Sciatic nerve (tissue), 2 donors: ENCODE measurements around the gene AK2. TPM values are rescaled to one million over a fixed set of nuclear protein-coding genes. Genes with fewer than 3 reads are reported as not detected.
"Not testable (repeated sequence)": the region's sequence is repeated elsewhere in the genome, so short reads cannot be mapped to it uniquely, and the experiment has no call there.

Experiments used
- ATAC-seq: fragments of 200-7000 bp; cut with Tn5 transposase; one replicate; pipeline ENCODE4 v1.9.1; 2020; ENCODE audit warnings: mild to moderate bottlenecking, moderate library complexity
- DNase-seq: peaks from one replicate; pipeline ENCODE4 v3.0.0-alpha.2; 2020; ENCODE audit warnings: low spot score
- intact Hi-C: fragments of 100-400 bp; cut with DNase I; formaldehyde crosslinking; loops from one replicate; pipeline ENCODE4 v1.14.2; 2022
- total RNA-seq: library from RNA; stranded (reverse); fragmentation: NEBNext Ultra II Directional; extraction: Animal tissue kit (Norgen Biotek cat#: 25700); gene quantifications from one replicate; pipeline ENCODE4 v1.2.1, GENCODE V29; 2021
- donor health status: DM: no; HTN: no; CAD: no.
- donor health status: DM: no; HTN: no; CAD: no.

AK2 gene
- total RNA-seq, 1 donor from 2014 or later, result 111 TPM

DNA sequence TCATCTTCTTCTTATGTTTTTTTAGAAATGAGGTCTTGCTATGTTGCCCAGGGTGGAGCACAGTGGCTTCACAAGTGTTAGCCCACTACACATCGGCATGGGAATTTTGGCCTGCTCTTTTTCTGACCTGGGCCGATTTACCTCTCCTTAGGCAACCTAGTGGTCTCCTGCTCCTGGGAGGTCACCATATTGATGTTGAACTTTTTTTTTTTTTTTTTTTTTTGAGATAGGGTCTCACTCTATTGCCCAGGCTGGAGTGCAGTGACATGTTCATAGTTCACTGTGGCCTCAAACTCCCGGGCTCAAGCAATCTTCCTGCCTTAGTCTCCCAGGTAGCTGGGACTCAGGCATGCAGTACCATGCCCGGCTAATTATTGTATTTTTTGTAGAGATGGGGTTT, 7.5 kb downstream of the AK2 start:
- DNase-seq (no peak), ATAC-seq (no peak)
- intact Hi-C loops, result no loop called here

GRCh38 chr1:33025761-33026160, 10.9 kb downstream of the AK2 start:
- intact Hi-C loops, result no loop called here
- DNase-seq, result no peak
- no peak for ATAC-seq

GRCh38 chr1:33025180-33025569, 11.5 kb downstream of the AK2 start:
- ATAC-seq, result no peak
- intact Hi-C loops, result no loop called here
- no peak for DNase-seq

DNA sequence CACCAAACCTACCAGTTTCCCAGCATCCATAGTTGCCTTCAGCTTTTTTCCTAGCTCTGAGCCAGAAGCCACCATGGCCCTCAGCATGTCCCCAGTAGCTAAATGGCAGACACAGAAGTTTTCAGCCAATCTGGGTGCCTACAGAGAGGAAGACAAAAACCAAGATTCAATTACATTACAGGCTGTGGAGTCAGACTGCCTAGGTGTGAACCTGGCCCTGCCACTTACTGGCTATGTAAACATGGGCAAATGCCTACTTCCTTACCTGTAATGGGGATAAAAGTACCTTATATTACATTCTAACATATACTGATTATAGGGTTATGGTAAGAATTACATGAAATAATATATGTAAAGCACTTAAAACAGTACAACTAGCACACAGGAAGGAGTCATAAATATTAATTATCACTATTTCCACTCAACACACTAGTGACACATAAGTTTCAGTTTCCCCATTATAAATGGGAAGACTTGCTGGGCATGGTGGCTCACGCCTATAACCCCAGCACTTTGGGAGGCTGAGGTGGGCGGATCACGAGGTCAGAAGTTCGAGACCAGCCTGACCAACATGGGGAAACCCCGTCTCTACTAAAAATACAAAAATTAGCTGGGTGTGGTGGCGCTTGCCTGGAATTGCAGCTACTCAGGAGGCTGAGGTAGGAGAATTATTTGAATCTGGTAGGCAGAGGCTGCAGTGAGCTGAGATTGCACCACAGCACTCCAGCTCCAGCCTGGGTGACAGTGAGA, 12.1 kb downstream of the AK2 start:
- DNase-seq, intact Hi-C loops, ATAC-seq: not testable (repeated sequence)

GRCh38 chr1:33022650-33023200, 14.0 kb downstream of the AK2 start:
- ATAC-seq (no peak), DNase-seq (no peak)
- intact Hi-C loops, result no loop called here

- no peak for ATAC-seq
- DNase-seq, result no peak
- intact Hi-C loops, result no loop called here
Observed at GRCh38 chr1:33021567-33022431, 14.9 kb downstream of the AK2 start.

DNA sequence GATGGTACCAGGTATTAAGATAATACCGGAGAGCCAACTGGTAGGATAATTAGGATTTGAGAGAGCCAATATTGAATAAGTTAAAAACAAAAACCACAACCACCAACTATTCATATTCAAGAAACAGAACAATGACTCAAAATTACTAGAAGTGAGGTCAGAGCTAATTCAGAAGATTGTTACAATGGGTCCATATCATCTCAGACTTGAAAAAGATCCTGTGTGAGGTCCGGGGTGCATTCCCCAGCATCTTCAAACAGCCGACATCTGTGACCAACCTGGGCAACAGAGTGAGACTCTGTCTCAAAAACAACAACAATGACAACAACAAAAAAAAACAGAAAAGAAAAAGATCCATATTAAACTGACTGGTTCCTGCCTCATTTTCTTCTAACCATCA, 18.6 kb downstream of the AK2 start:
- ATAC-seq (no peak), DNase-seq (no peak)
- intact Hi-C loops, result no loop called here

- ATAC-seq, result no peak
- intact Hi-C loops, result no loop called here
- DNase-seq, result no peak
Observed at GRCh38 chr1:33017175-33017574, 19.5 kb downstream of the AK2 start.

GRCh38 chr1:33015216-33015615, 21.5 kb downstream of the AK2 start:
- intact Hi-C loops, result no loop called here
- DNase-seq (no peak), ATAC-seq (no peak)

GRCh38 chr1:33014464-33015163, 22.1 kb downstream of the AK2 start:
- ATAC-seq, result no peak
- no peak for DNase-seq
- intact Hi-C loops, result no loop called here

DNA sequence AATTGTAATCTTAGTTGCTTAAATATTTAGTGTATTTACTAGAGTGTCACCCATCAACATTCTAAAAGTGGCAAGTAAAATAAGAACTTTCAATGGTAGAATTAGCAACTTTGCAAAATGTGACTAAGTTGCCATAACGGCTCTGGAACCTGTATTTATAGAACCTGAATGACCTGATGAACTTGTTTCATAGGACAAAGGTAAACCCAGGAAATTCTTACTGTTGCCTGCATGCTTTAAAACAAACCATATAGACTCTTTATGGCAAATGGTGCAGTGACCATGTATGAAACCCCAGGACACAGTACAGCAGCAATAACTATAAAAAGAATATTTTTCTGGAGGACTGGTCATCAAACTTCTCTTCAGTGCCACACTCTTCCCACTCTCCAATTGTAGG, 22.9 kb downstream of the AK2 start:
- no peak for ATAC-seq
- no peak for DNase-seq
- intact Hi-C loops, result no loop called here

GRCh38 chr1:33012165-33012564, 24.5 kb downstream of the AK2 start:
- ATAC-seq (no peak), DNase-seq (no peak)

DNA sequence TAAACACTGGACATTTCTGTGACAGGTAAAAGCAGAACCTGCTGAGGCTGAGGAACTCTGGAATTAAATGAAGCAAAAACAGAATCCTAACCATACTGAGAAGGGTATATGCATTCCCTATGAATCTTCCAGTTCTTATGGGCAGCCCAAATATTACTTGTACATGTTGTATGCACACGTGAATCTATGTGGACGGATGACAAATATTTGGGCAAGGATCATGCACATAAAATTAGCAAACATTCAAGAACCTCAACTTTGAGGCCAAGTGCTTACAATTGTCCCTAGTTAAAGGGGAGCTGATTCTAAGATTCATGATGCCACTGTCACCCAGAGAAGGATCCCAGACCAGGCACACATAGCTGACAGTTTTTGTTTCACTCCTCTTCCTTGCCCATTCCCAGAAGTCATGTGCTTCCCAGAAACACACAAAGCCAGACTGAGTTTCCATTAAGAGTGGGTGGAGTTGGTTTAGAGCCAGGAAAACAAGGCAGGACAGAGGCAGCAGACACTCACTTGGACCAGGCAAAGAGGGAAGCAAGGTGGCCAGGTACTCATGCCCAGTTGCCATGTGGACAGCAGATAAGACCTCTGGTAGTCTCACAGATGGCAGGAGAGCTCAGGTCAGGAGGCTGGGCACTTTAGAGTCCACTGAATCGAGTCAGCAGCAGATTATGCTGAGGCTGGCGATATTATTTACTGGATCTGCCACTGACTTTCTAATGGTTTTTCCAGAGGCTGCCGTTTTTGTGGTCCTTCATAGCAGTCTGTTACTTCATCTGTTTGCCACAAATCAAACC, 25.6 kb downstream of the AK2 start:
- intact Hi-C loops, result no loop called here
- ATAC-seq (peak; percentile 85), DNase-seq (no peak)

More at GRCh38 chr1:33012165-33012564, 24.5 kb downstream of the AK2 start:
- intact Hi-C loops, result no loop called here

- ATAC-seq (no peak), DNase-seq (no peak)
- intact Hi-C loops, result no loop called here
Observed at GRCh38 chr1:33009561-33009960, 27.1 kb downstream of the AK2 start.

DNA sequence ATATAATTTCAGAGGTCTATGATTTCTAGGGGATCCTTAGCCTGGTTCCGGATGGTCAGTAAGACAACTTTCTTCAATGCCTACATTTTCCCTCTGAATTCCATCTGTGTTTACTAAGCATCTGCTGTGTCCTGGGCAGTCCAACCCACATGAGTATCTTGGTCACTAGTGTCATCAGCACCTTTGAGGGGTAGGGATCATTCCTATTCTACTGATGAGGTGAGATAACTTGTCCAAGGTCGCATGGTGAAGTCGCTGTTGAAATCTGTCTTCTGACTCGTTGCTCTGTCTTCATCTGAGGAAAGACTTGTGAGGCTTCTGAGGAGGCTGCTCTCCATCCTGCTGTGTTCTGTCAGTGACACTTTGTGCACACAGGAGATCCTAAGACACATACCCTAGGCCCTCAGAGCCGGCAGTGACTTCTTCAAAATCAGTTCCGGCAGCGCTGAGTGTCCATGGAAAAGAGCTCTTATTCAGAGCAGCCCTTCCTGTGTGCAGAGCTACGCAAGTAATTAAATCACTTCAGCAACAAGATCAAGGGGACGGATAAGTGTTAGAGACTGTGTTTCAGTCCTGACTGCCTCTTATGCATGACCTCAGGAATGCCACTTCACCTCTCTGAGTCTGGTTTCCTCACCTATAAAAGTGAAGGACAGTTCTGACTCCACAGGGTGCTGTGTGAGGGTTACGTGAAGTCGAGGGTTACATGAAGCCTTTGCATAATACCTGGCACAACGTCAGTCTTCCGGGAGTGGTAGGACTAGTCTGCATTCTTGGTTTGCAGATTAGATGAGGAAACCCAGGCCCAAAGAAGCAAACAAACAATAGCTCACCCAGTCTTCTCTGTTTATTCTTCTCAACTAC, 28.4 kb downstream of the AK2 start:
- no peak for DNase-seq
- intact Hi-C loops, result no loop called here
- ATAC-seq, result no peak

DNA sequence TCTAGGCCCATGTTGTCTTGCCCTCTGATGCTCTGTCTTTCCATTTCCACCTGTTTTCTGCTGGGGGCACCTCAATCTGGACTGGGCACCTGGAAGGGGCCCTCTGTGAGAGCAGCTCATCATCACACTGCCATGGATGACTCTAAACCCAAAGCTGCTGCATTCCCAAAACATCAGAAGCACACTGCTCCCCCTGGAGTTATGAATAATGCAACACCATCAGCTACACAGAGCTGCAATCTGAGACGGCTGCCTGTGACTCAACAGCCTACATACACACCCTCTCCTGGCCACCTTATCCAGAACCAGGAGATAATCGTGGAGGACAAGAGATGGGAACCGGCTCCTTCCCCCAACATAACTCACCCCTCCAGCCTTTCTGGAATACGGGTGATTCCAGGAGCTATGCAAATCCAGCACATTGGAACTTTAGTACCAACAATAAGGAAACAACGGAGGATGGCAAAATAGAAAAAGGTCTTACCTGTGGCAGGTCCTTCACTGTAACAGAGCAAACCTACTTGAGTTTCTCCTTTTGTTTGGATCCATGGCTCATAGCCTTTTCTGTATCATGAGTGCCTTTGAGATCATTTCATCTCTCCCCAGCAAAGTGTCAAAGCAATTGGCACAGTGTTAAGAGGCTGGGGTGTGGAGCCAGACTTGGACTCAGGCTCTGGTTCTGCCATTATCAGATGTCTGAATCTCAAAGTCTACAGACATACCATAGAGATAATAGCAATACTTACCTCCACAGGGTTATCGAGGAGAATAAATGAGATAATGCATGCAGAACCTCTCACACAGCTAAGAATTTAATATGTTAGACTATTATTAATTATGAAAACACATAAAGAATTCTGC, 29.3 kb downstream of the AK2 start:
- ATAC-seq (peak; percentile 71), DNase-seq (no peak)
- intact Hi-C loops, result no loop called here

GRCh38 chr1:33005838-33006421, 30.8 kb downstream of the AK2 start:
- intact Hi-C loops, result no loop called here

More at GRCh38 chr1:33005838-33006421, 30.8 kb downstream of the AK2 start:
- no peak for DNase-seq
- peak; percentile 16 for ATAC-seq
